Muscle of leg (tissue), 9 donors: ENCODE data around the gene SLC25A52. TPM values are rescaled to one million over a fixed set of nuclear protein-coding genes. Genes with fewer than 3 reads are reported as not detected.

Experiments
- polyA plus RNA-seq, 8 donors: library from polyadenylated mRNA; unstranded; fragments of 120-200 nt; gene quantifications; one replicate each; pipeline versions ENCODE4 v1.2.1 to v1.2.3, GENCODE V29; 2013; ENCODE audit warnings: inconsistent platforms in 1 of 8, low replicate concordance in 1 of 8; ENCODE audit not compliant: insufficient read length in 8 of 8, insufficient read depth in 1 of 8
- total RNA-seq: library from RNA; stranded (reverse); fragments of 120-200 nt; gene quantifications from one replicate; pipeline ENCODE4 v1.2.4, GENCODE V29; 2013

SLC25A52 gene
- total and polyA plus RNA-seq, 9 donors = 0.09 to 0.66 (median 0.44) TPM; not detected in 1

Other genes starting within 250 kb of the SLC25A52 start
- gene TTR, start 169.0 kb downstream of the SLC25A52 start, total RNA-seq = 0.27 TPM
- 10 to 100 TPM in 2 of 8 donors, 1 to 10 TPM in 1, under 1 TPM in 3, not detected in 2; 0.24 to 15.8 (median 4.1) TPM for gene TTR, start 169.0 kb downstream of the SLC25A52 start, polyA plus RNA-seq
- gene B4GALT6, start 76.3 kb downstream of the SLC25A52 start, total RNA-seq = 3.9 TPM
- 10 to 100 TPM in 7 of 8 donors, 1 to 10 TPM in 1; 8.8 to 13.0 (median 11.7) TPM for gene B4GALT6, start 76.3 kb downstream of the SLC25A52 start, polyA plus RNA-seq
- 36.4 TPM for gene TRAPPC8, start 182.2 kb upstream of the SLC25A52 start, total RNA-seq
- gene TRAPPC8, start 182.2 kb upstream of the SLC25A52 start, polyA plus RNA-seq = 10 to 100 TPM; 24.3 to 35.6 (median 26.8) TPM